Measurements from ENCODE around the gene HBA1.

DNA sequence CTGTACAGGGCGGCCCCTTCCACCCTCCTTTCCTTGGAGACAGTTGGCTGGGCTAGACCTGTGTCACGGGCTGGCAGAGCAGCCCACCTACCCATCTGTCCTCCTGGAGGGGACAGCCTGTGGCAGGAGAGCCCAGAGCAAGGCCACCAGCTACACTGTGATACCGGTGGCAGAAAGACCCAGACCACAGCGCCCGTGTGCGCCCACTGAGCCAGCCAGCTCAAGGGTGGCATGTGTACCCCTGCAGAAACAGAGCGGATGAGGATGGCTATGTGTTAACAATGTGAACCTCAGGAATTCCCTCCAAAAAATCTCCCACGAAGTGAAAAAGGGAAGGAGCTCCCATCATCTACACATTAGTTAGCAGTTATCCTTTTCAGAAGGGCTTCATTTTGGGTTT lies 10.8 kb downstream of the HBA1 start:
- TF ChIP-seq, protein P1, sequence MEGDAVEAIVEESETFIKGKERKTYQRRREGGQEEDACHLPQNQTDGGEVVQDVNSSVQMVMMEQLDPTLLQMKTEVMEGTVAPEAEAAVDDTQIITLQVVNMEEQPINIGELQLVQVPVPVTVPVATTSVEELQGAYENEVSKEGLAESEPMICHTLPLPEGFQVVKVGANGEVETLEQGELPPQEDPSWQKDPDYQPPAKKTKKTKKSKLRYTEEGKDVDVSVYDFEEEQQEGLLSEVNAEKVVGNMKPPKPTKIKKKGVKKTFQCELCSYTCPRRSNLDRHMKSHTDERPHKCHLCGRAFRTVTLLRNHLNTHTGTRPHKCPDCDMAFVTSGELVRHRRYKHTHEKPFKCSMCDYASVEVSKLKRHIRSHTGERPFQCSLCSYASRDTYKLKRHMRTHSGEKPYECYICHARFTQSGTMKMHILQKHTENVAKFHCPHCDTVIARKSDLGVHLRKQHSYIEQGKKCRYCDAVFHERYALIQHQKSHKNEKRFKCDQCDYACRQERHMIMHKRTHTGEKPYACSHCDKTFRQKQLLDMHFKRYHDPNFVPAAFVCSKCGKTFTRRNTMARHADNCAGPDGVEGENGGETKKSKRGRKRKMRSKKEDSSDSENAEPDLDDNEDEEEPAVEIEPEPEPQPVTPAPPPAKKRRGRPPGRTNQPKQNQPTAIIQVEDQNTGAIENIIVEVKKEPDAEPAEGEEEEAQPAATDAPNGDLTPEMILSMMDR (IDR thresholded peaks at IDR 0.05 in 8 of 11, conservative IDR thresholded peaks at IDR 0.05 in 3 of 11) = no peak
- TF ChIP-seq POLR2A (IDR thresholded peaks at IDR 0.05) = no peak
- peak in 1 of 3 donors; percentile 42 for TF ChIP-seq POLR2AphosphoS5 (IDR thresholded peaks at IDR 0.05)

All from spleen (tissue), 7 donors.